HepG2 (cell line): ENCODE results near the gene IFT57. TPM values are rescaled to one million over a fixed set of nuclear protein-coding genes. Genes with fewer than 3 reads are reported as not detected.

ENCODE experiments used
- DZIP1 ChIP-seq: sonication (generic); formaldehyde crosslinking; IDR thresholded peaks from 2 replicates; pipeline ENCODE4 v1.5.0; 2020; ENCODE audit warnings: mild to moderate bottlenecking, missing genetic modification reagents
- EZH2 ChIP-seq: conservative IDR thresholded peaks from 2 replicates; pipeline ENCODE4 v1.6.1; 2012; ENCODE audit warnings: mild to moderate bottlenecking, low read depth, low read length, moderate library complexity
- FOSL2 ChIP-seq: sonication (generic); formaldehyde crosslinking; IDR thresholded peaks from 2 replicates; pipeline ENCODE4 v1.4.0; 2020; ENCODE audit warnings: missing genetic modification reagents
- HIVEP1 ChIP-seq: sonication (generic); formaldehyde crosslinking; IDR thresholded peaks from 2 replicates; pipeline ENCODE4 v1.4.0; 2020; ENCODE audit warnings: mild to moderate bottlenecking, missing genetic modification reagents
- HMGA1 ChIP-seq: sonication (generic); formaldehyde crosslinking; conservative IDR thresholded peaks from 2 replicates; pipeline ENCODE4 v1.4.0; 2020; ENCODE audit warnings: missing genetic modification reagents
- HNF1B ChIP-seq: sonication (generic); formaldehyde crosslinking; IDR thresholded peaks from 2 replicates; pipeline ENCODE4 v1.5.1; 2020; ENCODE audit warnings: mild to moderate bottlenecking, moderate library complexity, missing genetic modification reagents
- HOXD1 ChIP-seq: sonication (generic); formaldehyde crosslinking; IDR thresholded peaks from 2 replicates; pipeline ENCODE4 v1.5.0; 2020; ENCODE audit warnings: missing genetic modification reagents
- JUN ChIP-seq: sonication (generic); formaldehyde crosslinking; IDR thresholded peaks from 2 replicates; pipeline ENCODE4 v1.4.0; 2020; ENCODE audit warnings: mild to moderate bottlenecking, missing genetic modification reagents
- MTA1 ChIP-seq: sonication (generic); formaldehyde crosslinking; IDR thresholded peaks from 2 replicates; pipeline ENCODE4 v1.4.0; 2020; ENCODE audit warnings: missing genetic modification reagents, mild to moderate bottlenecking, borderline replicate concordance
- MXD4 ChIP-seq: IDR thresholded peaks from 2 replicates; pipeline ENCODE4 v1.6.1; 2016; ENCODE audit warnings: mild to moderate bottlenecking, missing biosample characterization, missing genetic modification reagents
- NCOA5 ChIP-seq: sonication (generic); formaldehyde crosslinking; IDR thresholded peaks from 2 replicates; pipeline ENCODE4 v1.4.0; 2020; ENCODE audit warnings: missing genetic modification reagents
- NR2F2 ChIP-seq: IDR thresholded peaks from 2 replicates; pipeline ENCODE4 v1.6.1; 2012; ENCODE audit warnings: low read depth, inconsistent platforms, borderline replicate concordance
- SNAI1 ChIP-seq: sonication (generic); formaldehyde crosslinking; IDR thresholded peaks from 2 replicates; pipeline ENCODE4 v1.5.0; 2020; ENCODE audit warnings: mild to moderate bottlenecking, missing genetic modification reagents, borderline replicate concordance
- ZNF607 ChIP-seq: sonication (generic); formaldehyde crosslinking; IDR thresholded peaks from 2 replicates; pipeline ENCODE4 v1.5.1; 2020; ENCODE audit warnings: missing genetic modification reagents, mild to moderate bottlenecking, borderline replicate concordance
- ZNF619 ChIP-seq: sonication (generic); formaldehyde crosslinking; IDR thresholded peaks from 2 replicates; pipeline ENCODE4 v1.4.0; 2020; ENCODE audit warnings: mild to moderate bottlenecking, missing genetic modification reagents
- ZNF709 ChIP-seq: sonication (generic); formaldehyde crosslinking; IDR thresholded peaks from 2 replicates; pipeline ENCODE4 v1.5.0; 2020; ENCODE audit warnings: mild to moderate bottlenecking, missing genetic modification reagents
- ZNF761 ChIP-seq: sonication (generic); formaldehyde crosslinking; conservative IDR thresholded peaks from 2 replicates; pipeline ENCODE4 v1.4.0; 2020; ENCODE audit warnings: mild to moderate bottlenecking, missing genetic modification reagents
- ZNF839 ChIP-seq: sonication (generic); formaldehyde crosslinking; IDR thresholded peaks from 2 replicates; pipeline ENCODE4 v1.4.0; 2020; ENCODE audit warnings: missing genetic modification reagents, mild to moderate bottlenecking, borderline replicate concordance
- polyA plus RNA-seq, 8 experiments: library from polyadenylated mRNA; depleted of rRNA in 3 of 8; stranded (reverse) in 7 of 8; unstranded in 1 of 8; fragments of >200 nt; fragmentation: Illumina TruSeq in 4 of 8; extraction: Trizol in 4 of 8; gene quantifications; 2 replicates each; pipeline versions ENCODE4 v1.2.1 to v1.2.3, GENCODE V29; 2011 to 2016; ENCODE audit warnings: low read depth in 4 of 8, missing spikeins in 1 of 8, mixed read lengths in 1 of 8; ENCODE audit not compliant: insufficient read depth in 1 of 8
- total RNA-seq, 5 experiments: library from RNA; depleted of rRNA; stranded (reverse); fragments of >200 nt; fragmentation: Illumina TruSeq; extraction: Trizol; gene quantifications; 2 replicates each; pipeline ENCODE4 v1.2.3, GENCODE V29; 2016; ENCODE audit warnings: low read depth in 1 of 5

Gene IFT57
- total and polyA plus RNA-seq, 2 of the 13 experiments (the other 11 are each of a cell fraction or from before 2014, with no cell fraction given): 5.5 to 14.5 TPM

GRCh38 chr3:108221911-108222852 is at the start of gene IFT57 (continued):
- peak; percentile 48; the same call in 1 of the 2 replicates for TF ChIP-seq HNF1B
- TF ChIP-seq SNAI1: 0 out of 2 replicates have a peak, but pooled peaks have one; percentile 43
- no peak for TF ChIP-seq HMGA1
- peak; percentile 48; the same call in 1 of the 2 replicates for TF ChIP-seq FOSL2
- TF ChIP-seq JUN (CRISPR knock-in tag): 0 out of 2 replicates have a peak, but pooled peaks have one; percentile 66
- peak; percentile 58; the same call in 1 of the 2 replicates for TF ChIP-seq ZNF619 (CRISPR knock-in tag)
- no peak for TF ChIP-seq ZNF839 (CRISPR knock-in tag)
- TF ChIP-seq NCOA5 (CRISPR knock-in tag): no peak
- peak; percentile 74 for TF ChIP-seq HIVEP1
- TF ChIP-seq HOXD1 (CRISPR knock-in tag): no peak
- peak; percentile 84; the same call in 1 of the 2 replicates for TF ChIP-seq MXD4 (CRISPR knock-in tag)
- TF ChIP-seq MTA1 (CRISPR knock-in tag): peak; percentile 49; the same call in 1 of the 2 replicates
- no peak for TF ChIP-seq EZH2
- TF ChIP-seq DZIP1 (CRISPR knock-in tag): no peak
- TF ChIP-seq ZNF761 (CRISPR knock-in tag): 0 out of 2 replicates have a peak, but pooled peaks have one; percentile 50
- TF ChIP-seq NR2F2: no peak
- TF ChIP-seq ZNF709: no peak
- TF ChIP-seq ZNF607: no peak
